ENCODE data around the gene FOXRED2.
A peak's percentile ranks its signal among the peaks of the same experiment; 100 is the strongest.

FOXRED2 gene

GRCh38 chr22:36493690-36494110 is 13.1 kb downstream of the FOXRED2 start:
- peak; percentile 93 for ATAC-seq
- Mint-ChIP-seq H3K9me3 (no peaks in the 10 kb centered on the region), H3K27me3 (no peaks in the 10 kb centered on the region), H3K27ac (peak overlapping the region; percentile 75), H3K36me3 (peaks cover 4% of the 10 kb centered on the region), H3K4me3 (peak overlapping the region; percentile 51), H3K4me1 (peaks cover 23% of the 10 kb centered on the region)

GRCh38 chr22:36492109-36492508 is 14.7 kb downstream of the FOXRED2 start:
- Mint-ChIP-seq H3K27ac (peak overlapping the region; percentile 53), H3K27me3 (no peaks in the 10 kb centered on the region), H3K4me1 (peaks cover 23% of the 10 kb centered on the region), H3K4me3 (no peak overlapping the region), H3K36me3 (peaks cover 10% of the 10 kb centered on the region), H3K9me3 (no peaks in the 10 kb centered on the region)
- no peak for ATAC-seq

GRCh38 chr22:36491155-36491554 is 15.7 kb downstream of the FOXRED2 start:
- H3K27me3 Mint-ChIP-seq, result no peaks in the 10 kb centered on the region
- H3K27ac Mint-ChIP-seq, result no peak overlapping the region
- H3K36me3 Mint-ChIP-seq, result peaks cover 12% of the 10 kb centered on the region
- ATAC-seq, result no peak
- H3K9me3 Mint-ChIP-seq, result no peaks in the 10 kb centered on the region
- peaks cover 23% of the 10 kb centered on the region for H3K4me1 Mint-ChIP-seq
- no peak overlapping the region for H3K4me3 Mint-ChIP-seq

GRCh38 chr22:36486619-36487384 is 20.0 kb downstream of the FOXRED2 start:
- H3K27me3 Mint-ChIP-seq, result no peaks in the 10 kb centered on the region
- no peak overlapping the region for H3K27ac Mint-ChIP-seq
- H3K9me3 Mint-ChIP-seq, result no peaks in the 10 kb centered on the region
- H3K4me3 Mint-ChIP-seq, result no peak overlapping the region
- H3K36me3 Mint-ChIP-seq, result peaks cover 12% of the 10 kb centered on the region
- no peak for ATAC-seq
- H3K4me1 Mint-ChIP-seq, result peaks cover 2% of the 10 kb centered on the region

GRCh38 chr22:36481393-36482168 is 25.3 kb downstream of the FOXRED2 start, which contains the start of gene TXN2:
TXN2 (minus strand) TSS chr22:36481640; CDS start chr22:36480837, 803 bp downstream.
- Mint-ChIP-seq H3K4me3 (peak within 1 kb of the TSS; percentile 93), H3K36me3 (peaks cover 10% of the 10 kb centered on the region), H3K27me3 (no peaks in the 10 kb centered on the region), H3K4me1 (peaks cover 9% of the 10 kb centered on the region), H3K9me3 (no peaks in the 10 kb centered on the region), H3K27ac (peak within 1 kb of the TSS; percentile 99)
- ATAC-seq, result peak; percentile 97

- H3K9me3 Mint-ChIP-seq, result no peaks in the 10 kb centered on the region
- H3K4me3 Mint-ChIP-seq, result peak overlapping the region; percentile 93
- H3K27ac Mint-ChIP-seq, result peak overlapping the region; percentile 99
- no peaks in the 10 kb centered on the region for H3K27me3 Mint-ChIP-seq
- peaks cover 9% of the 10 kb centered on the region for H3K4me1 Mint-ChIP-seq
- no peak for ATAC-seq
- H3K36me3 Mint-ChIP-seq, result peaks cover 16% of the 10 kb centered on the region
Measured at GRCh38 chr22:36480941-36481392, 25.9 kb downstream of the FOXRED2 start.

- H3K4me1 Mint-ChIP-seq, result peaks cover 9% of the 10 kb centered on the region
- H3K4me3 Mint-ChIP-seq, result no peak overlapping the region
- H3K27me3 Mint-ChIP-seq, result no peaks in the 10 kb centered on the region
- ATAC-seq, result no peak
- peaks cover 36% of the 10 kb centered on the region for H3K36me3 Mint-ChIP-seq
- no peaks in the 10 kb centered on the region for H3K9me3 Mint-ChIP-seq
- no peak overlapping the region for H3K27ac Mint-ChIP-seq
Measured at GRCh38 chr22:36478966-36479365, 27.9 kb downstream of the FOXRED2 start.

GRCh38 chr22:36475341-36475740 is 31.5 kb downstream of the FOXRED2 start:
- H3K9me3 Mint-ChIP-seq, result no peaks in the 10 kb centered on the region
- H3K27ac Mint-ChIP-seq, result no peak overlapping the region
- peaks cover 3% of the 10 kb centered on the region for H3K4me1 Mint-ChIP-seq
- no peak overlapping the region for H3K4me3 Mint-ChIP-seq
- no peak for ATAC-seq
- no peaks in the 10 kb centered on the region for H3K27me3 Mint-ChIP-seq
- H3K36me3 Mint-ChIP-seq, result peaks cover 50% of the 10 kb centered on the region

GRCh38 chr22:36472689-36473088 is 34.2 kb downstream of the FOXRED2 start:
- ATAC-seq, result no peak
- H3K27me3 Mint-ChIP-seq, result no peaks in the 10 kb centered on the region
- H3K4me3 Mint-ChIP-seq, result no peak overlapping the region
- no peak overlapping the region for H3K27ac Mint-ChIP-seq
- no peaks in the 10 kb centered on the region for H3K9me3 Mint-ChIP-seq
- peaks cover 8% of the 10 kb centered on the region for H3K4me1 Mint-ChIP-seq
- H3K36me3 Mint-ChIP-seq, result peaks cover 55% of the 10 kb centered on the region

- peaks cover 54% of the 10 kb centered on the region for H3K36me3 Mint-ChIP-seq
- no peaks in the 10 kb centered on the region for H3K9me3 Mint-ChIP-seq
- peaks cover 16% of the 10 kb centered on the region for H3K4me1 Mint-ChIP-seq
- H3K27ac Mint-ChIP-seq, result no peak overlapping the region
- no peak overlapping the region for H3K4me3 Mint-ChIP-seq
- no peaks in the 10 kb centered on the region for H3K27me3 Mint-ChIP-seq
- ATAC-seq, result no peak
Measured at GRCh38 chr22:36471341-36471821, 35.5 kb downstream of the FOXRED2 start.

GRCh38 chr22:36470994-36471331 is 35.9 kb downstream of the FOXRED2 start:
- no peak for ATAC-seq
- peaks cover 54% of the 10 kb centered on the region for H3K36me3 Mint-ChIP-seq
- H3K27me3 Mint-ChIP-seq, result no peaks in the 10 kb centered on the region
- peaks cover 16% of the 10 kb centered on the region for H3K4me1 Mint-ChIP-seq
- no peak overlapping the region for H3K27ac Mint-ChIP-seq
- no peaks in the 10 kb centered on the region for H3K9me3 Mint-ChIP-seq
- H3K4me3 Mint-ChIP-seq, result no peak overlapping the region

GRCh38 chr22:36470162-36470993 is 36.5 kb downstream of the FOXRED2 start:
- Mint-ChIP-seq H3K9me3 (no peaks in the 10 kb centered on the region), H3K36me3 (peaks cover 54% of the 10 kb centered on the region), H3K27ac (peak overlapping the region; percentile 53), H3K4me3 (no peak overlapping the region), H3K4me1 (peaks cover 16% of the 10 kb centered on the region), H3K27me3 (no peaks in the 10 kb centered on the region)
- peak; percentile 90 for ATAC-seq

GRCh38 chr22:36469094-36469710 is 37.6 kb downstream of the FOXRED2 start:
- no peaks in the 10 kb centered on the region for H3K27me3 Mint-ChIP-seq
- no peak for ATAC-seq
- no peak overlapping the region for H3K4me3 Mint-ChIP-seq
- H3K4me1 Mint-ChIP-seq, result peaks cover 16% of the 10 kb centered on the region
- no peak overlapping the region for H3K27ac Mint-ChIP-seq
- H3K9me3 Mint-ChIP-seq, result no peaks in the 10 kb centered on the region
- peaks cover 45% of the 10 kb centered on the region for H3K36me3 Mint-ChIP-seq

- no peaks in the 10 kb centered on the region for H3K27me3 Mint-ChIP-seq
- peaks cover 40% of the 10 kb centered on the region for H3K36me3 Mint-ChIP-seq
- H3K4me1 Mint-ChIP-seq, result peaks cover 16% of the 10 kb centered on the region
- peak overlapping the region; percentile 69 for H3K27ac Mint-ChIP-seq
- H3K9me3 Mint-ChIP-seq, result no peaks in the 10 kb centered on the region
- H3K4me3 Mint-ChIP-seq, result no peak overlapping the region
- ATAC-seq, result no peak
Measured at GRCh38 chr22:36467946-36468345, 38.9 kb downstream of the FOXRED2 start.

All from stimulated activated memory B cell treated with anti-CD40 and anti-IgM and Interleukin-4, amounts not matched to agents 10 μg/mL and 1 μg/mL and 100 μg/mL, for 72 hours (primary cell).